GM12891 (cell line): Measurements from ENCODE around the gene FGGY.

Source experiments
- DNase-seq: peaks from one replicate; pipeline ENCODE4 v3.0.0; 2011; ENCODE audit warnings: low spot score; ENCODE audit not compliant: insufficient read length
- FAIRE-seq: peaks from 2 replicates; lab custom pipeline; 2011; peaks lifted over from hg19 to GRCh38; lab: Jason Lieb, UNC
- PAX5 ChIP-seq: IDR thresholded peaks from 2 replicates; pipeline ENCODE4 v1.6.1; 2011; ENCODE audit warnings: low read length, moderate library complexity, mild to moderate bottlenecking; ENCODE audit not compliant: insufficient read depth, severe bottlenecking
- POLR2A ChIP-seq: IDR thresholded peaks from 2 replicates; pipeline ENCODE4 v1.6.1; 2011; ENCODE audit warnings: low read depth, low read length, control low read depth
- POLR2AphosphoS5 ChIP-seq: IDR thresholded peaks from 2 replicates; pipeline ENCODE4 v1.6.1; 2011; ENCODE audit warnings: low read depth, low read length, control low read depth
- POU2F2 ChIP-seq: IDR thresholded peaks from 2 replicates; pipeline ENCODE4 v1.6.1; 2011; ENCODE audit warnings: low read depth, mild to moderate bottlenecking, control low read depth, low read length, moderate library complexity
- SPI1 ChIP-seq: IDR thresholded peaks from 2 replicates; pipeline ENCODE4 v1.6.1; 2011; ENCODE audit warnings: low read depth, low read length, control low read depth
- TAF1 ChIP-seq: IDR thresholded peaks from 2 replicates; pipeline ENCODE4 v1.6.1; 2011; ENCODE audit warnings: low read depth, low read length, control low read depth

The FGGY gene

DNA sequence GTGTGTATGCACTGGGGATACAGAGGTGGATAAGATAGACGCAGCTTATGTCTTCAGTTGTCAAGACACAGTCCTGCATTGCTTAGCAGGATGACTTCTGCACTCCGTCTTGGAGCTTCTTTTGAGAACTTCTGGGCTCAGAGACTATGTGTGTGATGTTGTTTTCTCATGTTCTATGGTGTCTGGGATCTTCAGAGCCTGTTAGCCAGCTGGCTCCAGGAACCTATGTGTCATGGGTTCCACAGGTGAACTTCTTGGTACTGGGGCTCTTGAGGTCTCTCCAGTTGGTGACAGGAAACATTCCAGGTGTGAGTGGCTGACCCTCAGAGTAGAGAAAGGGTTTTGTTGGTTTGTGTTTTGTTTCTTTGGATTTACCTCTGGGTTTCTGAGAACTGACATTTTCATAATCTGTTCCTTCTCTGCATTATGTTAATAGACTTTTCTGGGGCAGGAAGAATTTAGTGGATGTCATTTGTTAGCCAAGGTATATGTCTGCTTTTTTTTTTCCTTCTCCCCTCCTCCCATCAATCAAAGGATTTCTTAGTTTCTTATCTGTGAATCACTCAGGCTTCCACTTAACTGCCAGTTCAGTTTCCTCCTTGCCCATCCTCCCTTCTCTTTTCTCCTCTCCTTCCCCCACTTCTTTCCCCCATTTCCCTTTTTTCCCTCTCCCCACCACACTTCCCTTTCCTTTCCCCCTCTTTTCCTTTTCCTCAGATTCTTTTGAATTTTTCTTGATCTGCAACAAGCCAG lies 18.1 kb downstream of the FGGY start:
- no peak for DNase-seq
- TF ChIP-seq SPI1 (no peak), POU2F2 (no peak), POLR2A (no peak), PAX5 (no peak), POLR2AphosphoS5 (no peak), TAF1 (no peak)
- no peak for FAIRE-seq

GRCh38 chr1:59315529-59316463 lies 18.9 kb downstream of the FGGY start:
- FAIRE-seq (no peak), DNase-seq (no peak)
- TF ChIP-seq POU2F2 (no peak), SPI1 (no peak), POLR2AphosphoS5 (no peak), POLR2A (no peak), TAF1 (no peak), PAX5 (no peak)

GRCh38 chr1:59316497-59317128 lies 19.7 kb downstream of the FGGY start:
- TF ChIP-seq POU2F2 = no peak
- TF ChIP-seq PAX5 = no peak
- no peak for TF ChIP-seq TAF1
- no peak for TF ChIP-seq POLR2AphosphoS5
- TF ChIP-seq SPI1 = no peak
- no peak for TF ChIP-seq POLR2A
- DNase-seq = no peak
- FAIRE-seq = no peak

- FAIRE-seq (no peak), DNase-seq (no peak)
- TF ChIP-seq POU2F2 (no peak), SPI1 (no peak)
These were observed 20.4 kb downstream of the FGGY start for GRCh38 chr1:59317343-59317742.

DNA sequence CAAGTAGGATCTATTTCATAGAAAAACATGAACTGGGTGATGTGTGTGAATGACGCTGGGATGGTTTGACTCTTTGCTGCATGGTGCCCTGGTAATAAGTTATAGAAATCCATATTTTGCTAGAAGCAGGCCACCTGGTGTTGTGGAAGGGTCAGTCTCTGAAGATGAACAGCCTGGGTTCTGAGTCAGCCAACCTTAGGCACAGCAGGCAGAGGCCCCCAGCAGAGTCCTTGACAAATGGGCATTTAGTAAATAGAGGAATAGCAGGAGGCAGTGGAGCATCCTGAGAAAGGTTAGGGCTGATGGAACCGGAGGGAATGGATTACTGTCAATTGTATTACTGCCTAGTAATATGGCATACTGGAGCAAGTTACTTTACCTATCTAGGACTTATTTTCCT lies 20.9 kb downstream of the FGGY start:
- TF ChIP-seq POLR2AphosphoS5 (no peak), TAF1 (no peak), PAX5 (no peak), POU2F2 (no peak), SPI1 (no peak), POLR2A (no peak)
- DNase-seq = no peak
- no peak for FAIRE-seq

DNA sequence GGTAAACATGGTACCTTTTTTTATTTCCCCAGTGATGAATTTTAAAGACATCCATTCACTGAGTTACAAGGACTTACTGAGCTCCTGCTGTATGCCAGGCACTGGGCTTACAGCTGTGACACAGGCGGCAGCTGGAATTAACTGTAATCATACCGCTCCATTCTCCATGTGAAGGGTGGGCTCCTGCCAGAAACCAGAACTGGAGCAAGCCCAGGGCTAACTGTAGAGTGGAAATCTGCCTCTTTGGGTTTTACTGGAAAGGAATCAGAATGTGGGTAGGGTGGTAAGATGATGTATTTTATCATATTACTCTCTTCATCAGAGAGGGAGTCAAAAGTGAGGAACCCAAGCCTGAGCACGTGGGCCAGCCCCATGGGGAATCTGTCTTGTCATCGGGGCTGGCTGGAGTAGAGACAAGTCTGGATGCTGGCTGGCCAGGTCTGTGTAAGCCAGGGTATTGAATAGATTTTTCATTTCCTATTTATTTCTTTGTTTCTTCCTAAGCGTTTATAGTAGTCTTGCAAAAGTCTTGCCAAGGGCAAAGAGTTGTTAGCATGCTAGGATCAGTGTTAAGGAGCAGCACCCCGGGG lies 21.5 kb downstream of the FGGY start:
- FAIRE-seq (no peak), DNase-seq (no peak)
- TF ChIP-seq POLR2A (no peak), POLR2AphosphoS5 (no peak), SPI1 (no peak), POU2F2 (no peak), TAF1 (no peak), PAX5 (no peak)

- TF ChIP-seq PAX5 (no peak), SPI1 (no peak), POU2F2 (no peak), TAF1 (no peak), POLR2A (no peak), POLR2AphosphoS5 (no peak)
- no peak for FAIRE-seq
These were observed 25.5 kb downstream of the FGGY start for GRCh38 chr1:59322394-59322793.

DNA sequence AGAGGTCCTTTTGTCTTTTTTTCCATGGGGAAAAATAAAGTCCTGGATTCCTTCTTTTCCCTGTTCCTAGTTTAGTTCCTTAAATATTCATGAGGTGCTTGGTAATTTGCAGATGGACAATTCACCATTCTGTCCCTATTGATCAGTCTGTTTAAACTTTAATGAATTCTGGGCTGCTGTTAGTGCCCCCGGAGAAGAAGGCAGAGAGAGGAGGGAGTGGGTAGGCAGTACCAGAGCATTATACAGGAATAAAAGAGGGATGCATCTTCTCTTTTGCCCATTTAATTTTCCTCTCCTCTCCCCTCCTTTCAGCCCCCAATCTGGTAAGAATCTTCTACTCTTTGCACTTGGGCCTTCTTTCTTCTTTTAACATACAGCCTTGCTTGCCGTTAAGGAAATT lies 25.9 kb downstream of the FGGY start:
- TF ChIP-seq POLR2A (no peak), POU2F2 (no peak), POLR2AphosphoS5 (no peak), TAF1 (no peak), SPI1 (no peak), PAX5 (no peak)
- FAIRE-seq (no peak), DNase-seq (no peak)

More at GRCh38 chr1:59322394-59322793, 25.5 kb downstream of the FGGY start:
- DNase-seq = no peak

DNA sequence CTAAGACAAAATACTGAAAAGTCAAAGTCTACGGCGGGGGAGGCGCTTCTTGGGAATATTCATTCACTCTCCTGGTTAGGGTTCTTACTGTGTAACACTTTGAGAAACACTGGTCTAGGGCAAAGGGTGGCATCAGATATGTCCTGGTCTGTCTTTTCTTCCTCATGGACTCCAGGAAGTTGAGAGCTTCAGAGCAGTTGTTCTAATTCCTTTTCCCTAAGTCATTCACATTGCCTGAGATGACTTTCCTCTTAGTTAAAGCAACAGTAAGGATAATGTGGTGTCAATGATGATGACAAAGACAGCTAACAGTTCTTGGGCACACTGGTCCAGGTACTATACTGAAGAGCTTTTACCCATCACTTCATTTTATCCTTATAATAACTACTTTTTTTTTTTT lies 27.0 kb downstream of the FGGY start:
- no peak for TF ChIP-seq POLR2A
- no peak for TF ChIP-seq POLR2AphosphoS5
- no peak for TF ChIP-seq PAX5
- DNase-seq (no peak), FAIRE-seq (no peak)

- no peak for TF ChIP-seq POLR2A
- TF ChIP-seq PAX5 = no peak
- TF ChIP-seq TAF1 = no peak
- no peak for TF ChIP-seq POLR2AphosphoS5
- no peak for TF ChIP-seq POU2F2
- TF ChIP-seq SPI1 = no peak
- no peak for DNase-seq
- FAIRE-seq = no peak
These were observed 31.5 kb downstream of the FGGY start for GRCh38 chr1:59328353-59328752.
